Liver (tissue), 9 donors: ENCODE data around the gene CLTA. TPM values are rescaled to one million over a fixed set of nuclear protein-coding genes. Genes with fewer than 3 reads are reported as not detected.
"Not testable (repeated sequence)": the region's sequence is repeated elsewhere in the genome, so short reads cannot be mapped to it uniquely, and the experiment has no call there.

ENCODE experiments used
- DNase-seq: peaks from one replicate; pipeline ENCODE4 v3.0.0-alpha.2; 2017; ENCODE audit warnings: low spot score
- H3K27ac ChIP-seq, 2 donors: one replicate each; pipeline ENCODE4 v1.7.0; 2013; ENCODE audit warnings: inconsistent platforms in 2 of 2, low read length in 2 of 2, control low read depth in 1 of 2, low read depth in 1 of 2, mild to moderate bottlenecking in 1 of 2
- H3K27me3 ChIP-seq, 4 donors: one replicate each; pipeline versions ENCODE4 v1.6.1 to v1.7.0; 2013; ENCODE audit warnings: low read length in 3 of 4, inconsistent platforms in 1 of 4, mild to moderate bottlenecking in 1 of 4, moderate library complexity in 1 of 4; ENCODE audit not compliant: control insufficient read depth in 4 of 4, insufficient read depth in 4 of 4
- H3K36me3 ChIP-seq, 4 donors: one replicate each; pipeline versions ENCODE4 v1.6.1 to v1.7.0; 2013; ENCODE audit warnings: low read length in 3 of 4, mild to moderate bottlenecking in 3 of 4, low read depth in 1 of 4, moderate library complexity in 1 of 4; ENCODE audit not compliant: control insufficient read depth in 4 of 4, insufficient read depth in 3 of 4
- H3K4me1 ChIP-seq, 4 donors: one replicate each; pipeline versions ENCODE4 v1.6.1 to v1.7.0; 2013; ENCODE audit warnings: low read length in 3 of 4, mild to moderate bottlenecking in 3 of 4, moderate library complexity in 1 of 4; ENCODE audit not compliant: control insufficient read depth in 4 of 4, insufficient read depth in 4 of 4
- H3K4me3 ChIP-seq, 3 donors: one replicate each; pipeline versions ENCODE4 v1.6.1 to v1.7.0; 2013; ENCODE audit warnings: low read length in 3 of 3, control low read depth in 1 of 3, low read depth in 1 of 3, mild to moderate bottlenecking in 1 of 3
- H3K9ac ChIP-seq, 2 donors: one replicate each; pipeline ENCODE4 v1.7.0; 2013; ENCODE audit warnings: low read length in 2 of 2, mild to moderate bottlenecking in 2 of 2, moderate library complexity in 2 of 2, control low read depth in 1 of 2, low read depth in 1 of 2
- H3K9me3 ChIP-seq, 4 donors: one replicate each; pipeline versions ENCODE4 v1.6.1 to v1.7.0; 2013; ENCODE audit warnings: low read length in 3 of 4; ENCODE audit not compliant: control insufficient read depth in 4 of 4
- EGR1 ChIP-seq, 2 donors: IDR thresholded peaks; 2 replicates each; pipeline ENCODE4 v1.6.1; 2016 to 2018; ENCODE audit warnings: antibody characterized with exemption in 2 of 2, low read depth in 2 of 2
- FOXA1 ChIP-seq: IDR thresholded peaks from 2 replicates; pipeline ENCODE4 v1.6.1; 2016; ENCODE audit warnings: antibody characterized with exemption
- FOXA2 ChIP-seq: IDR thresholded peaks from 2 replicates; pipeline ENCODE4 v1.6.1; 2016; ENCODE audit warnings: antibody characterized with exemption
- GABPA ChIP-seq, 2 donors: IDR thresholded peaks in 1 of 2; conservative IDR thresholded peaks in 1 of 2; 2 replicates each; pipeline ENCODE4 v1.6.1; 2016; ENCODE audit warnings: antibody characterized with exemption in 2 of 2, mild to moderate bottlenecking in 1 of 2, moderate library complexity in 1 of 2
- HNF4A ChIP-seq, 2 donors: conservative IDR thresholded peaks; 2 replicates each; pipeline ENCODE4 v1.6.1; 2016; ENCODE audit warnings: antibody characterized with exemption in 2 of 2, mild to moderate bottlenecking in 2 of 2
- HNF4G ChIP-seq: IDR thresholded peaks from 2 replicates; pipeline ENCODE4 v1.6.1; 2016; ENCODE audit warnings: antibody characterized with exemption
- JUND ChIP-seq, 2 donors: IDR thresholded peaks; 2 replicates each; pipeline ENCODE4 v1.6.1; 2016; ENCODE audit warnings: antibody characterized with exemption in 2 of 2
- NR2F2 ChIP-seq: IDR thresholded peaks from 2 replicates; pipeline ENCODE4 v1.6.1; 2016; ENCODE audit warnings: antibody characterized with exemption
- RAD21 ChIP-seq, 2 donors: IDR thresholded peaks; 2 replicates each; pipeline ENCODE4 v1.6.1; 2016; ENCODE audit warnings: antibody characterized with exemption in 2 of 2, mild to moderate bottlenecking in 2 of 2
- RXRA ChIP-seq, 2 donors: IDR thresholded peaks; 2 replicates each; pipeline ENCODE4 v1.6.1; 2017 to 2018; ENCODE audit warnings: antibody characterized with exemption in 2 of 2, mild to moderate bottlenecking in 1 of 2
- SP1 ChIP-seq: IDR thresholded peaks from 2 replicates; pipeline ENCODE4 v1.6.1; 2018; ENCODE audit warnings: antibody characterized with exemption, mild to moderate bottlenecking
- TAF1 ChIP-seq: conservative IDR thresholded peaks from 2 replicates; pipeline ENCODE4 v1.6.1; 2016; ENCODE audit warnings: antibody characterized with exemption, mild to moderate bottlenecking
- YY1 ChIP-seq: IDR thresholded peaks from 2 replicates; pipeline ENCODE4 v1.6.1; 2016; ENCODE audit warnings: antibody characterized with exemption, mild to moderate bottlenecking
- WGBS: extraction: QIAGEN DNeasy Blood & Tissue Kit; methylation state at CpG from one replicate; pipeline ENCODE4 v1.1.7; 2013; 5-methylcytosine and 5-hydroxymethylcytosine counted together
- polyA plus RNA-seq, 2 donors: library from polyadenylated mRNA; stranded (reverse) in 1 of 2; unstranded in 1 of 2; fragments of 200-250 nt in 1 of 2; fragments of >200 nt in 1 of 2; fragmentation: Nextera tagmentation in 1 of 2; extraction: Ambion mirVana in 1 of 2; gene quantifications; one replicate each; pipeline versions ENCODE4 v1.2.1 to v1.2.3, GENCODE V29; 2013 to 2015
- total RNA-seq, 2 donors: library from RNA; depleted of rRNA; stranded (reverse); fragments of >200 nt; gene quantifications; one replicate each; pipeline ENCODE4 v1.2.3, GENCODE V29; 2014
- TF ChIP-seq, protein P1 (sequence below): IDR thresholded peaks from 2 replicates; pipeline ENCODE4 v1.6.1; 2016; ENCODE audit warnings: antibody characterized with exemption
- TF ChIP-seq, protein P2 (sequence below): IDR thresholded peaks from 2 replicates; pipeline ENCODE4 v1.6.1; 2016; ENCODE audit warnings: antibody characterized with exemption
- TF ChIP-seq, protein P3 (sequence below): fragments of 150-350 bp; IDR thresholded peaks from 2 replicates; pipeline ENCODE4 v1.5.1; 2017; ENCODE audit warnings: improper control_type of control experiment, low read depth, low read length; ENCODE audit not compliant: missing input control
- TF ChIP-seq, protein P4 (sequence below): IDR thresholded peaks from 2 replicates; pipeline ENCODE4 v1.6.1; 2016; ENCODE audit warnings: antibody characterized with exemption, mild to moderate bottlenecking
- TF ChIP-seq, protein P5 (sequence below): IDR thresholded peaks from 2 replicates; pipeline ENCODE4 v1.6.1; 2016; ENCODE audit warnings: antibody characterized with exemption
- donor health status: healthy.
- donor health status: healthy.
- donor health status: healthy.
- donor health status: healthy.
- donor health status: healthy.

The CLTA gene
- total and polyA plus RNA-seq, 4 donors = 48.4 to 102 (median 74.6) TPM

DNA sequence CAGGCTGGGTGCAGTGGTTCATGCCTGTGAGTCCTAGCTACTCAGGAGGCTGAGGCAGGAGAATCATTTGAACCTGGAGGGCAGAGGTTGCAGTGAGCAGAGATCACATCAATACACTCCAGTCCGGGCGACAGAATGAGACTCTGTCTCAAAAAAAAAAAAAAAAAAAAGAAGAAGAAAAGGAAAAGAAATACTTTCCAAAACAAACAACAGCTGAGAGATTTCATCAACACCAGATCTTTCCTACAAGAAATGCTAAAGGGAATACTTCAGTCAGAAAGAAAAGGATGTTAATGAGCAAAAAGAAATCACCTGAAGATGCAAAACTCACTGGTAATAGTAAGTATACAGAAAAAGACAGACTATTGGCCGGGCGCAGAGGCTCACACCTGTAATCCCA is 13.2 kb upstream of the CLTA start:
- Histone ChIP-seq H3K27ac (no peak overlapping the region), H3K36me3 (no peaks in the 10 kb centered on the region), H3K9ac (no peak overlapping the region), H3K27me3 (no peaks in the 10 kb centered on the region), H3K4me3 (no peak overlapping the region), H3K4me1 (no peaks in the 10 kb centered on the region), H3K9me3 (no peaks in the 10 kb centered on the region)
- 82% methylated on average over 4 of the region's 4 CpGs for WGBS
- TF ChIP-seq TAF1 (no peak), FOXA2 (no peak), FOXA1 (no peak), HNF4A (conservative IDR thresholded peaks at IDR 0.05) (no peak), NR2F2 (no peak), JUND (IDR thresholded peaks at IDR 0.05) (no peak)
- TF ChIP-seq, protein P1, sequence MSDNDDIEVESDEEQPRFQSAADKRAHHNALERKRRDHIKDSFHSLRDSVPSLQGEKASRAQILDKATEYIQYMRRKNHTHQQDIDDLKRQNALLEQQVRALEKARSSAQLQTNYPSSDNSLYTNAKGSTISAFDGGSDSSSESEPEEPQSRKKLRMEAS = no peak
- TF ChIP-seq, protein P2, sequence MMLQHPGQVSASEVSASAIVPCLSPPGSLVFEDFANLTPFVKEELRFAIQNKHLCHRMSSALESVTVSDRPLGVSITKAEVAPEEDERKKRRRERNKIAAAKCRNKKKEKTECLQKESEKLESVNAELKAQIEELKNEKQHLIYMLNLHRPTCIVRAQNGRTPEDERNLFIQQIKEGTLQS = no peak
- TF ChIP-seq, protein P3, sequence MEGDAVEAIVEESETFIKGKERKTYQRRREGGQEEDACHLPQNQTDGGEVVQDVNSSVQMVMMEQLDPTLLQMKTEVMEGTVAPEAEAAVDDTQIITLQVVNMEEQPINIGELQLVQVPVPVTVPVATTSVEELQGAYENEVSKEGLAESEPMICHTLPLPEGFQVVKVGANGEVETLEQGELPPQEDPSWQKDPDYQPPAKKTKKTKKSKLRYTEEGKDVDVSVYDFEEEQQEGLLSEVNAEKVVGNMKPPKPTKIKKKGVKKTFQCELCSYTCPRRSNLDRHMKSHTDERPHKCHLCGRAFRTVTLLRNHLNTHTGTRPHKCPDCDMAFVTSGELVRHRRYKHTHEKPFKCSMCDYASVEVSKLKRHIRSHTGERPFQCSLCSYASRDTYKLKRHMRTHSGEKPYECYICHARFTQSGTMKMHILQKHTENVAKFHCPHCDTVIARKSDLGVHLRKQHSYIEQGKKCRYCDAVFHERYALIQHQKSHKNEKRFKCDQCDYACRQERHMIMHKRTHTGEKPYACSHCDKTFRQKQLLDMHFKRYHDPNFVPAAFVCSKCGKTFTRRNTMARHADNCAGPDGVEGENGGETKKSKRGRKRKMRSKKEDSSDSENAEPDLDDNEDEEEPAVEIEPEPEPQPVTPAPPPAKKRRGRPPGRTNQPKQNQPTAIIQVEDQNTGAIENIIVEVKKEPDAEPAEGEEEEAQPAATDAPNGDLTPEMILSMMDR = no peak
- no peak for DNase-seq

DNA sequence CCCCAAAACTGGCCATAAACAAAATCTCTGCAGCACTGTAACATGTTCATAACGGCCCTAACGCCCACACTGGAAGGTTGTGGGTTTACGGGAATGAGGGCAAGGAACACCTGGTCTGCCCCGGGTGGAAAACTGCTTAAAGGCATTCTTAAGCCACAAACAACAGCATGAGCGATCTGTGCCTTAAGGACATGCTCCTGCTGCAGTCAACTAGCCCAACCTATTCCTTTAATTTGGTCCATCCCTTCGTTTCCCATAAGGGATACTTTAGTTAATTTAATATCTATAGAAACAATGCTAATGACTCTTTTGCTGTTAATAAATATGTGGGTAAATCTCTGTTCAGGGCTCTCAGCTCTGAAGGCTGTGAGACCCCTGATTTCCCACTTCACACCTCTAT is 10.5 kb upstream of the CLTA start:
- not testable (repeated sequence) for H3K9me3 ChIP-seq, H3K9ac ChIP-seq, H3K36me3 ChIP-seq, H3K4me3 ChIP-seq, H3K4me1 ChIP-seq, H3K27me3 ChIP-seq, H3K27ac ChIP-seq, DNase-seq
- 86% methylated on average over 6 of the region's 6 CpGs for WGBS

DNA sequence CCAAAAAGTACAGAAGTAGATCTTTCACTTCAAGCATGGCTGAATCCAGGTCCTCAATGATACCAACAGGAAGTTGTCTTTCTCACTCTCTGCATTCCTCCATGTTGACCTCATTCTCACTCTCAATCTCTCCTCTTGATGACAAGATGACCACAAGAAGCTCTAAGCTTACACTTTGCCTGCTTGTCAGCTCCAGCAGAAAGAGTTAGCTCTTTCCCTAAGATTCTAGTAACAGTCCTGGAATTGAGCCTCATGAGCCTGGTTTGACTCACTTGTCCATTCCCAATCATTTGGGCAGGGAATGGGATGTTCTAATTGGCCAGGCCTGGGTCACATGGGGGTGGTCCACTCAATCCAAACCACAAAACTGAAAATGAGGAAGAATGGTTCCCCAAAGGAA is 3.3 kb upstream of the CLTA start:
- no peak for DNase-seq
- H3K27ac ChIP-seq = no peak overlapping the region
- peaks cover 0 to 15% (median 9%) of the 10 kb centered on the region in 4 donors for H3K4me1 ChIP-seq
- no peak overlapping the region for H3K9ac ChIP-seq
- no peaks in the 10 kb centered on the region for H3K9me3 ChIP-seq
- no peaks in the 10 kb centered on the region for H3K27me3 ChIP-seq
- H3K4me3 ChIP-seq = no peak overlapping the region
- TF ChIP-seq, protein P1 = no peak
- TF ChIP-seq SP1 = no peak
- TF ChIP-seq JUND (IDR thresholded peaks at IDR 0.05) = no peak
- TF ChIP-seq HNF4G = no peak
- TF ChIP-seq FOXA2 = no peak
- no peak for TF ChIP-seq FOXA1
- TF ChIP-seq, protein P3 = no peak
- TF ChIP-seq HNF4A (conservative IDR thresholded peaks at IDR 0.05) = no peak
- TF ChIP-seq, protein P2 = no peak
- no peak for TF ChIP-seq YY1
- TF ChIP-seq NR2F2 = no peak
- no peak for TF ChIP-seq RXRA (IDR thresholded peaks at IDR 0.05)
- no peak for TF ChIP-seq GABPA (IDR thresholded peaks at IDR 0.05 in 1 of 2, conservative IDR thresholded peaks at IDR 0.05 in 1 of 2)
- no peak for TF ChIP-seq EGR1 (IDR thresholded peaks at IDR 0.05; ENCODE audit: low read depth in 2 of 2)
- TF ChIP-seq TAF1 = no peak
- no peak for TF ChIP-seq RAD21 (IDR thresholded peaks at IDR 0.05)
- TF ChIP-seq, protein P4, sequence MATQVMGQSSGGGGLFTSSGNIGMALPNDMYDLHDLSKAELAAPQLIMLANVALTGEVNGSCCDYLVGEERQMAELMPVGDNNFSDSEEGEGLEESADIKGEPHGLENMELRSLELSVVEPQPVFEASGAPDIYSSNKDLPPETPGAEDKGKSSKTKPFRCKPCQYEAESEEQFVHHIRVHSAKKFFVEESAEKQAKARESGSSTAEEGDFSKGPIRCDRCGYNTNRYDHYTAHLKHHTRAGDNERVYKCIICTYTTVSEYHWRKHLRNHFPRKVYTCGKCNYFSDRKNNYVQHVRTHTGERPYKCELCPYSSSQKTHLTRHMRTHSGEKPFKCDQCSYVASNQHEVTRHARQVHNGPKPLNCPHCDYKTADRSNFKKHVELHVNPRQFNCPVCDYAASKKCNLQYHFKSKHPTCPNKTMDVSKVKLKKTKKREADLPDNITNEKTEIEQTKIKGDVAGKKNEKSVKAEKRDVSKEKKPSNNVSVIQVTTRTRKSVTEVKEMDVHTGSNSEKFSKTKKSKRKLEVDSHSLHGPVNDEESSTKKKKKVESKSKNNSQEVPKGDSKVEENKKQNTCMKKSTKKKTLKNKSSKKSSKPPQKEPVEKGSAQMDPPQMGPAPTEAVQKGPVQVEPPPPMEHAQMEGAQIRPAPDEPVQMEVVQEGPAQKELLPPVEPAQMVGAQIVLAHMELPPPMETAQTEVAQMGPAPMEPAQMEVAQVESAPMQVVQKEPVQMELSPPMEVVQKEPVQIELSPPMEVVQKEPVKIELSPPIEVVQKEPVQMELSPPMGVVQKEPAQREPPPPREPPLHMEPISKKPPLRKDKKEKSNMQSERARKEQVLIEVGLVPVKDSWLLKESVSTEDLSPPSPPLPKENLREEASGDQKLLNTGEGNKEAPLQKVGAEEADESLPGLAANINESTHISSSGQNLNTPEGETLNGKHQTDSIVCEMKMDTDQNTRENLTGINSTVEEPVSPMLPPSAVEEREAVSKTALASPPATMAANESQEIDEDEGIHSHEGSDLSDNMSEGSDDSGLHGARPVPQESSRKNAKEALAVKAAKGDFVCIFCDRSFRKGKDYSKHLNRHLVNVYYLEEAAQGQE = no peak
- TF ChIP-seq, protein P5, sequence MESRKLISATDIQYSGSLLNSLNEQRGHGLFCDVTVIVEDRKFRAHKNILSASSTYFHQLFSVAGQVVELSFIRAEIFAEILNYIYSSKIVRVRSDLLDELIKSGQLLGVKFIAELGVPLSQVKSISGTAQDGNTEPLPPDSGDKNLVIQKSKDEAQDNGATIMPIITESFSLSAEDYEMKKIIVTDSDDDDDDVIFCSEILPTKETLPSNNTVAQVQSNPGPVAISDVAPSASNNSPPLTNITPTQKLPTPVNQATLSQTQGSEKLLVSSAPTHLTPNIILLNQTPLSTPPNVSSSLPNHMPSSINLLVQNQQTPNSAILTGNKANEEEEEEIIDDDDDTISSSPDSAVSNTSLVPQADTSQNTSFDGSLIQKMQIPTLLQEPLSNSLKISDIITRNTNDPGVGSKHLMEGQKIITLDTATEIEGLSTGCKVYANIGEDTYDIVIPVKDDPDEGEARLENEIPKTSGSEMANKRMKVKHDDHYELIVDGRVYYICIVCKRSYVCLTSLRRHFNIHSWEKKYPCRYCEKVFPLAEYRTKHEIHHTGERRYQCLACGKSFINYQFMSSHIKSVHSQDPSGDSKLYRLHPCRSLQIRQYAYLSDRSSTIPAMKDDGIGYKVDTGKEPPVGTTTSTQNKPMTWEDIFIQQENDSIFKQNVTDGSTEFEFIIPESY = no peak
- no peaks in the 10 kb centered on the region for H3K36me3 ChIP-seq
